WTC11 (cell line): Measurements from ENCODE around the gene TBC1D12. TPM values are rescaled to one million over a fixed set of nuclear protein-coding genes. Genes with fewer than 3 reads are reported as not detected.

Experiments used
- ATAC-seq: fragments of 200-7000 bp; cut with Tn5 transposase; 2 replicates; pipeline ENCODE4 v1.10.0; 2021; ENCODE audit warnings: mild to moderate bottlenecking, moderate library complexity
- CTCF ChIA-PET: fragments of 300-600 bp; sonication (Branson Sonifier 250); formaldehyde crosslinking; loops from one replicate; lab custom pipeline; 2021; ENCODE audit warnings: antibody characterized with exemption; lab: Charles Lee
- POLR2A ChIA-PET: fragments of 350-600 bp; sonication (Branson Sonifier 250); formaldehyde crosslinking; loops from one replicate; lab custom pipeline; 2021; ENCODE audit warnings: antibody characterized with exemption; lab: Charles Lee
- DNase-seq: peaks from one replicate; pipeline ENCODE4 v3.0.0; 2021; ENCODE audit warnings: low spot score
- H3K27ac Mint-ChIP-seq: 2 replicates; pipeline ENCODE4 v1.8.0; 2021; ENCODE audit warnings: mixed read lengths
- H3K27me3 Mint-ChIP-seq: 2 replicates; pipeline ENCODE4 v1.8.0; 2021; ENCODE audit warnings: low read depth, mild to moderate bottlenecking, moderate library complexity, mixed read lengths
- H3K36me3 Mint-ChIP-seq: 2 replicates; pipeline ENCODE4 v1.8.0; 2021; ENCODE audit warnings: mixed read lengths
- H3K4me1 Mint-ChIP-seq: 2 replicates; pipeline ENCODE4 v1.8.0; 2022; ENCODE audit warnings: mixed read lengths
- H3K4me3 Mint-ChIP-seq: 2 replicates; pipeline ENCODE4 v1.8.0; 2021; ENCODE audit warnings: mild to moderate bottlenecking, moderate library complexity, mixed read lengths
- H3K9me3 Mint-ChIP-seq: 2 replicates; pipeline ENCODE4 v1.8.0; 2021; ENCODE audit warnings: mixed read lengths
- ATF1 ChIP-seq: sonication (generic); formaldehyde crosslinking; IDR thresholded peaks from 2 replicates; pipeline ENCODE4 v1.8.1; 2023; ENCODE audit warnings: mild to moderate bottlenecking, moderate library complexity, missing genetic modification reagents
- ELF4 ChIP-seq: sonication (generic); formaldehyde crosslinking; IDR thresholded peaks from 2 replicates; pipeline ENCODE4 v1.8.1; 2022; ENCODE audit warnings: low read depth, mild to moderate bottlenecking, moderate library complexity, missing genetic modification reagents
- EMX1 ChIP-seq: fragments of 250-450 bp; sonication (Bioruptor Pico); IDR thresholded peaks from 2 replicates; pipeline ENCODE4 v1.8.0; 2021; ENCODE audit warnings: mild to moderate bottlenecking
- FOXP1 ChIP-seq: sonication (generic); formaldehyde crosslinking; IDR thresholded peaks from 2 replicates; pipeline ENCODE4 v1.8.0; 2022; ENCODE audit warnings: missing genetic modification reagents, mild to moderate bottlenecking, moderate library complexity, borderline replicate concordance
- HMGA2 ChIP-seq: fragments of 250-450 bp; sonication (Bioruptor Pico); IDR thresholded peaks from 2 replicates; pipeline ENCODE4 v1.4.0; 2021; ENCODE audit warnings: mild to moderate bottlenecking, moderate library complexity
- KAT7 ChIP-seq: sonication (generic); formaldehyde crosslinking; IDR thresholded peaks from 2 replicates; pipeline ENCODE4 v1.8.1; 2023; ENCODE audit warnings: missing genetic modification reagents, mild to moderate bottlenecking, borderline replicate concordance
- MYBL2 ChIP-seq: sonication (generic); formaldehyde crosslinking; IDR thresholded peaks from 2 replicates; pipeline ENCODE4 v1.8.1; 2023; ENCODE audit warnings: mild to moderate bottlenecking, moderate library complexity, missing genetic modification reagents
- NFYB ChIP-seq: sonication (generic); formaldehyde crosslinking; conservative IDR thresholded peaks from 2 replicates; pipeline ENCODE4 v1.8.0; 2022; ENCODE audit warnings: low read depth, missing genetic modification reagents
- SMAD4 ChIP-seq: sonication (generic); formaldehyde crosslinking; IDR thresholded peaks from 2 replicates; pipeline ENCODE4 v1.8.0; 2022; ENCODE audit warnings: mild to moderate bottlenecking, missing genetic modification reagents
- SOX15 ChIP-seq: fragments of 250-450 bp; sonication (Bioruptor Pico); IDR thresholded peaks from 2 replicates; pipeline ENCODE4 v1.9.0; 2021; ENCODE audit warnings: mild to moderate bottlenecking
- TEAD1 ChIP-seq: sonication (generic); formaldehyde crosslinking; IDR thresholded peaks from 2 replicates; pipeline ENCODE4 v1.8.0; 2022; ENCODE audit warnings: mild to moderate bottlenecking, missing genetic modification reagents
- ZNF232 ChIP-seq: sonication (generic); formaldehyde crosslinking; IDR thresholded peaks from 2 replicates; pipeline ENCODE4 v1.8.0; 2022; ENCODE audit warnings: mild to moderate bottlenecking, missing genetic modification reagents
- total RNA-seq: library from RNA; stranded (reverse); gene quantifications from 3 replicates; pipeline ENCODE4 v1.2.3, GENCODE V29; 2021
- TF ChIP-seq, protein P1 (sequence below): sonication (generic); formaldehyde crosslinking; IDR thresholded peaks from 2 replicates; pipeline ENCODE4 v1.8.0; 2022; ENCODE audit warnings: mild to moderate bottlenecking, missing genetic modification reagents
- TF ChIP-seq, protein P2 (sequence below): sonication (generic); formaldehyde crosslinking; IDR thresholded peaks from 2 replicates; pipeline ENCODE4 v1.8.0; 2022; ENCODE audit warnings: mild to moderate bottlenecking, missing genetic modification reagents
- TF ChIP-seq, protein P3 (sequence below): sonication (generic); formaldehyde crosslinking; IDR thresholded peaks from 2 replicates; pipeline ENCODE4 v1.8.1; 2023; ENCODE audit warnings: mild to moderate bottlenecking, moderate library complexity, missing genetic modification reagents
- TF ChIP-seq, protein P4 (sequence below): sonication (generic); formaldehyde crosslinking; IDR thresholded peaks from 2 replicates; pipeline ENCODE4 v1.8.0; 2022; ENCODE audit warnings: mild to moderate bottlenecking, missing genetic modification reagents
- TF ChIP-seq, protein P5 (sequence below): sonication (generic); formaldehyde crosslinking; IDR thresholded peaks from 2 replicates; pipeline ENCODE4 v1.8.0; 2022; ENCODE audit warnings: mild to moderate bottlenecking, missing genetic modification reagents
- TF ChIP-seq, protein P6 (sequence below): sonication (generic); formaldehyde crosslinking; IDR thresholded peaks from 2 replicates; pipeline ENCODE4 v1.8.0; 2023; ENCODE audit warnings: mild to moderate bottlenecking, missing genetic modification reagents
- TF ChIP-seq, protein P7 (sequence below): sonication (generic); formaldehyde crosslinking; IDR thresholded peaks from 2 replicates; pipeline ENCODE4 v1.8.1; 2022; ENCODE audit warnings: low read depth, missing genetic modification reagents, borderline replicate concordance
- TF ChIP-seq, protein P8 (sequence below): fragments of 250-450 bp; sonication (Bioruptor Pico); IDR thresholded peaks from 2 replicates; pipeline ENCODE4 v1.9.0; 2021; ENCODE audit warnings: moderate library complexity, mild to moderate bottlenecking, inconsistent platforms, borderline replicate concordance

Gene TBC1D12
- total RNA-seq, 1 experiment from 2014 or later: 2.2 TPM

DNA sequence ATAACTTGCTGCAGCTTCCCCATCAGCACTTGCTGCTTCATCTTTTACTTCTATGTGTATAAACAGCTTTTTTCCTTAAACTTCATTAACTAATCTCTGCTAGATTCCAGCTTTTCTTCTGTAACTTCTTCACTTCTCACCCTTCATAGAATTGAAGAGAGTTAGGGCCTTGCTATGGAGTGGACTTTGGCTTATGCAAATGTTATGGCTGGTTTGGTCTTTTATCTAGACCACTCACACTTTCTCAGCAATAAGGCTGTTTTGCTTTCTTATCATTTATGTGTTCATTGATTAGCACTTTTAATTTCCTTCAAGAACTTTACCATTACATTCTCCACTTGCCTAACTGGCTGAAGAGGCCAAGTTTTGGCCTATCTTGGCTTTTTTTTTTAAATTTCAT, 79.1 kb downstream of the TBC1D12 start (continued):
- TF ChIP-seq, protein P1, sequence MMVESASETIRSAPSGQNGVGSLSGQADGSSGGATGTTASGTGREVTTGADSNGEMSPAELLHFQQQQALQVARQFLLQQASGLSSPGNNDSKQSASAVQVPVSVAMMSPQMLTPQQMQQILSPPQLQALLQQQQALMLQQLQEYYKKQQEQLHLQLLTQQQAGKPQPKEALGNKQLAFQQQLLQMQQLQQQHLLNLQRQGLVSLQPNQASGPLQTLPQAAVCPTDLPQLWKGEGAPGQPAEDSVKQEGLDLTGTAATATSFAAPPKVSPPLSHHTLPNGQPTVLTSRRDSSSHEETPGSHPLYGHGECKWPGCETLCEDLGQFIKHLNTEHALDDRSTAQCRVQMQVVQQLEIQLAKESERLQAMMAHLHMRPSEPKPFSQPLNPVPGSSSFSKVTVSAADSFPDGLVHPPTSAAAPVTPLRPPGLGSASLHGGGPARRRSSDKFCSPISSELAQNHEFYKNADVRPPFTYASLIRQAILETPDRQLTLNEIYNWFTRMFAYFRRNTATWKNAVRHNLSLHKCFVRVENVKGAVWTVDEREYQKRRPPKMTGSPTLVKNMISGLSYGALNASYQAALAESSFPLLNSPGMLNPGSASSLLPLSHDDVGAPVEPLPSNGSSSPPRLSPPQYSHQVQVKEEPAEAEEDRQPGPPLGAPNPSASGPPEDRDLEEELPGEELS (CRISPR knock-in tag): no peak
- TF ChIP-seq, protein P2, sequence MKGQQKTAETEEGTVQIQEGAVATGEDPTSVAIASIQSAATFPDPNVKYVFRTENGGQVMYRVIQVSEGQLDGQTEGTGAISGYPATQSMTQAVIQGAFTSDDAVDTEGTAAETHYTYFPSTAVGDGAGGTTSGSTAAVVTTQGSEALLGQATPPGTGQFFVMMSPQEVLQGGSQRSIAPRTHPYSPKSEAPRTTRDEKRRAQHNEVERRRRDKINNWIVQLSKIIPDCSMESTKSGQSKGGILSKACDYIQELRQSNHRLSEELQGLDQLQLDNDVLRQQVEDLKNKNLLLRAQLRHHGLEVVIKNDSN (CRISPR knock-in tag): no peak
- TF ChIP-seq, protein P3, sequence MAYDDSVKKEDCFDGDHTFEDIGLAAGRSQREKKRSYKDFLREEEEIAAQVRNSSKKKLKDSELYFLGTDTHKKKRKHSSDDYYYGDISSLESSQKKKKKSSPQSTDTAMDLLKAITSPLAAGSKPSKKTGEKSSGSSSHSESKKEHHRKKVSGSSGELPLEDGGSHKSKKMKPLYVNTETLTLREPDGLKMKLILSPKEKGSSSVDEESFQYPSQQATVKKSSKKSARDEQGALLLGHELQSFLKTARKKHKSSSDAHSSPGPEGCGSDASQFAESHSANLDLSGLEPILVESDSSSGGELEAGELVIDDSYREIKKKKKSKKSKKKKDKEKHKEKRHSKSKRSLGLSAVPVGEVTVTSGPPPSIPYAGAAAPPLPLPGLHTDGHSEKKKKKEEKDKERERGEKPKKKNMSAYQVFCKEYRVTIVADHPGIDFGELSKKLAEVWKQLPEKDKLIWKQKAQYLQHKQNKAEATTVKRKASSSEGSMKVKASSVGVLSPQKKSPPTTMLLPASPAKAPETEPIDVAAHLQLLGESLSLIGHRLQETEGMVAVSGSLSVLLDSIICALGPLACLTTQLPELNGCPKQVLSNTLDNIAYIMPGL (CRISPR knock-in tag): no peak

DNA sequence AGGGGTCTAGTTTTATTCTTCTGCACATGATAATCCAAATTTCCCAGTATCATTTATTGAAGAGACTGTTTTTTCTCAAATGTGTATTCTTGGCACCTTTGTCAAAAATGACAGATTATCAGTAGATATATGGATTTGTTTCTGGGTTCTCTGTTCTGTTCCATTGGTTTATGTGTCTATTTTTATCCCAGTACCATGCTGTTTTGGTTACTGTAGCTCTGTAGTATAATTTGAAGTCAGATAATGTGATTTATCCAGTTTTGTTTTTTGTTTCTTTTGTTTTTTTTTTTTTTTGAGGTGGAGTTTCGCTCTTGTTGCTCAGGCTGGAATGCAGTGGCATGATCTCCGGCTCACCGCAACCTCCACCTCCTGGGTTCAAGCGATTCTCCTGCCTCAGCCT, 81.6 kb downstream of the TBC1D12 start:
- Mint-ChIP-seq H3K9me3 (peaks cover 6% of the 10 kb centered on the region), H3K4me1 (peaks cover 2% of the 10 kb centered on the region; the same call in 1 of the 2 replicates), H3K36me3 (peaks cover 9% of the 10 kb centered on the region), H3K4me3 (no peak overlapping the region), H3K27ac (no peak overlapping the region), H3K27me3 (no peaks in the 10 kb centered on the region)
- DNase-seq: no peak
- ATAC-seq: no peak
- ChIA-PET CTCF (no interaction called here), POLR2A (no interaction called here)
- TF ChIP-seq SOX15 (CRISPR knock-in tag) (no peak), SMAD4 (CRISPR knock-in tag) (no peak), KAT7 (no peak), ATF1 (CRISPR knock-in tag) (no peak)

DNA sequence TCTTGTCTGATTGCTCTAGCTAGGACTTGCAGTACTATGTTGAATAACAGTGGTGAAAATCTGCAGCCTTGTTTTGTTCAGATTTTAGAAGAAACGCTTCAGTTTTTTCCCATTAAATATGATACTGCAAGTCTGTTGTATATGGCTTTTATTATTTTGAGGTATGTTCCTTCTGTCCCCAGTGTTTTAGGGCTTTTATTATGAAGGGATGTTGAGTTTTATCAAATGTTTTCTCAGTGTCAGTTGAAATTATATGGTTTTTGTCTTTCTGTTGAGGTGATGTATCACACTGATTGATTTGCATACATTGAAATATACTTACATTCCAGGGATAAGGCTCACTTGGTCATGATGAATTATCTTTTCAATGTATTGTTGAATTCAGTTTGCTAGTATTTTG, 82.8 kb downstream of the TBC1D12 start:
- H3K4me3 Mint-ChIP-seq: no peak overlapping the region

More for the DNA sequence above, 82.8 kb downstream of the TBC1D12 start:
- Mint-ChIP-seq H3K9me3 (peaks cover 6% of the 10 kb centered on the region), H3K4me1 (peaks cover 7% of the 10 kb centered on the region), H3K27ac (no peak overlapping the region), H3K27me3 (no peaks in the 10 kb centered on the region), H3K36me3 (peaks cover 9% of the 10 kb centered on the region)
- ChIA-PET POLR2A (no interaction called here), CTCF (no interaction called here)
- no peak for ATAC-seq
- TF ChIP-seq TEAD1 (no peak), FOXP1 (CRISPR knock-in tag) (no peak), NFYB (CRISPR knock-in tag) (no peak), HMGA2 (CRISPR knock-in tag) (no peak), MYBL2 (CRISPR knock-in tag) (no peak), ELF4 (no peak), ZNF232 (no peak), EMX1 (CRISPR knock-in tag) (no peak)
- TF ChIP-seq, protein P4, sequence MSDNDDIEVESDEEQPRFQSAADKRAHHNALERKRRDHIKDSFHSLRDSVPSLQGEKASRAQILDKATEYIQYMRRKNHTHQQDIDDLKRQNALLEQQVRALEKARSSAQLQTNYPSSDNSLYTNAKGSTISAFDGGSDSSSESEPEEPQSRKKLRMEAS: no peak
- TF ChIP-seq, protein P5, sequence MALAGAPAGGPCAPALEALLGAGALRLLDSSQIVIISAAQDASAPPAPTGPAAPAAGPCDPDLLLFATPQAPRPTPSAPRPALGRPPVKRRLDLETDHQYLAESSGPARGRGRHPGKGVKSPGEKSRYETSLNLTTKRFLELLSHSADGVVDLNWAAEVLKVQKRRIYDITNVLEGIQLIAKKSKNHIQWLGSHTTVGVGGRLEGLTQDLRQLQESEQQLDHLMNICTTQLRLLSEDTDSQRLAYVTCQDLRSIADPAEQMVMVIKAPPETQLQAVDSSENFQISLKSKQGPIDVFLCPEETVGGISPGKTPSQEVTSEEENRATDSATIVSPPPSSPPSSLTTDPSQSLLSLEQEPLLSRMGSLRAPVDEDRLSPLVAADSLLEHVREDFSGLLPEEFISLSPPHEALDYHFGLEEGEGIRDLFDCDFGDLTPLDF (CRISPR knock-in tag): no peak
- TF ChIP-seq, protein P6, sequence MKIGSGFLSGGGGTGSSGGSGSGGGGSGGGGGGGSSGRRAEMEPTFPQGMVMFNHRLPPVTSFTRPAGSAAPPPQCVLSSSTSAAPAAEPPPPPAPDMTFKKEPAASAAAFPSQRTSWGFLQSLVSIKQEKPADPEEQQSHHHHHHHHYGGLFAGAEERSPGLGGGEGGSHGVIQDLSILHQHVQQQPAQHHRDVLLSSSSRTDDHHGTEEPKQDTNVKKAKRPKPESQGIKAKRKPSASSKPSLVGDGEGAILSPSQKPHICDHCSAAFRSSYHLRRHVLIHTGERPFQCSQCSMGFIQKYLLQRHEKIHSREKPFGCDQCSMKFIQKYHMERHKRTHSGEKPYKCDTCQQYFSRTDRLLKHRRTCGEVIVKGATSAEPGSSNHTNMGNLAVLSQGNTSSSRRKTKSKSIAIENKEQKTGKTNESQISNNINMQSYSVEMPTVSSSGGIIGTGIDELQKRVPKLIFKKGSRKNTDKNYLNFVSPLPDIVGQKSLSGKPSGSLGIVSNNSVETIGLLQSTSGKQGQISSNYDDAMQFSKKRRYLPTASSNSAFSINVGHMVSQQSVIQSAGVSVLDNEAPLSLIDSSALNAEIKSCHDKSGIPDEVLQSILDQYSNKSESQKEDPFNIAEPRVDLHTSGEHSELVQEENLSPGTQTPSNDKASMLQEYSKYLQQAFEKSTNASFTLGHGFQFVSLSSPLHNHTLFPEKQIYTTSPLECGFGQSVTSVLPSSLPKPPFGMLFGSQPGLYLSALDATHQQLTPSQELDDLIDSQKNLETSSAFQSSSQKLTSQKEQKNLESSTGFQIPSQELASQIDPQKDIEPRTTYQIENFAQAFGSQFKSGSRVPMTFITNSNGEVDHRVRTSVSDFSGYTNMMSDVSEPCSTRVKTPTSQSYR: no peak
- TF ChIP-seq, protein P7, sequence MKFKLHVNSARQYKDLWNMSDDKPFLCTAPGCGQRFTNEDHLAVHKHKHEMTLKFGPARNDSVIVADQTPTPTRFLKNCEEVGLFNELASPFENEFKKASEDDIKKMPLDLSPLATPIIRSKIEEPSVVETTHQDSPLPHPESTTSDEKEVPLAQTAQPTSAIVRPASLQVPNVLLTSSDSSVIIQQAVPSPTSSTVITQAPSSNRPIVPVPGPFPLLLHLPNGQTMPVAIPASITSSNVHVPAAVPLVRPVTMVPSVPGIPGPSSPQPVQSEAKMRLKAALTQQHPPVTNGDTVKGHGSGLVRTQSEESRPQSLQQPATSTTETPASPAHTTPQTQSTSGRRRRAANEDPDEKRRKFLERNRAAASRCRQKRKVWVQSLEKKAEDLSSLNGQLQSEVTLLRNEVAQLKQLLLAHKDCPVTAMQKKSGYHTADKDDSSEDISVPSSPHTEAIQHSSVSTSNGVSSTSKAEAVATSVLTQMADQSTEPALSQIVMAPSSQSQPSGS (CRISPR knock-in tag): no peak
- TF ChIP-seq, protein P8, sequence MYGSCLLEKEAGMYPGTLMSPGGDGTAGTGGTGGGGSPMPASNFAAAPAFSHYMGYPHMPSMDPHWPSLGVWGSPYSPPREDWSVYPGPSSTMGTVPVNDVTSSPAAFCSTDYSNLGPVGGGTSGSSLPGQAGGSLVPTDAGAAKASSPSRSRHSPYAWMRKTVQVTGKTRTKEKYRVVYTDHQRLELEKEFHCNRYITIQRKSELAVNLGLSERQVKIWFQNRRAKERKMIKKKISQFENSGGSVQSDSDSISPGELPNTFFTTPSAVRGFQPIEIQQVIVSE (CRISPR knock-in tag): no peak
- TF ChIP-seq, all 79 proteins: peak for 0
- DNase-seq: no peak
